GM12891 (cell line): Measurements from ENCODE around the gene MAST2.

Experiments used
- POLR2A ChIP-seq: IDR thresholded peaks from 2 replicates; pipeline ENCODE4 v1.6.1; 2011; ENCODE audit warnings: low read depth, low read length, control low read depth
- TAF1 ChIP-seq: IDR thresholded peaks from 2 replicates; pipeline ENCODE4 v1.6.1; 2011; ENCODE audit warnings: low read depth, low read length, control low read depth

DNA sequence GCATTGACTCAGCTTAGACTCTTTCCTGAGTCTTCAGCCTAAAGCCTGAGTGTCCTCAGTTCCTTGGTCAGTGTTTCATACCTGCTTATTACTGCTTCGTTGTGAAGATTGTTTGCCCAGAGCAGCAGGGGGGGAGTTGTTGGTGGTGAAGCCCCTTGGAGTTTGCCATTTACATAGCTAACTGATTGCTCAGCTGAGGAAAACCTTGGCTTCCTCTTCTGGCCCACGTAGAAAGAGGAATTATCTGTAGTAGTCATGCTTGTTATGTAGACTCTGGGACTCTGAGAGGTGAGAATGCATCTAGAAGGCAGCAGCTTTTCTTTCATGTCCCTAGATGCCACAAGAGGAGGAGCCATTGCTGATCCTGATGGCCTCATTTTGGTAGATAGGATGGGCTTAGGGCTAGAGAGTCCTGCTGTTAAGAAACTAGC is 125.9 kb downstream of the MAST2 start:
- TF ChIP-seq TAF1 (no peak), POLR2A (no peak)
